Measurements from ENCODE around the gene PDC. TPM values are rescaled to one million over a fixed set of nuclear protein-coding genes. Genes with fewer than 3 reads are reported as not detected.

PDC gene
- polyA plus RNA-seq, 1 of the 3 experiments (the other 2 are of a cell fraction) = not detected

DNA sequence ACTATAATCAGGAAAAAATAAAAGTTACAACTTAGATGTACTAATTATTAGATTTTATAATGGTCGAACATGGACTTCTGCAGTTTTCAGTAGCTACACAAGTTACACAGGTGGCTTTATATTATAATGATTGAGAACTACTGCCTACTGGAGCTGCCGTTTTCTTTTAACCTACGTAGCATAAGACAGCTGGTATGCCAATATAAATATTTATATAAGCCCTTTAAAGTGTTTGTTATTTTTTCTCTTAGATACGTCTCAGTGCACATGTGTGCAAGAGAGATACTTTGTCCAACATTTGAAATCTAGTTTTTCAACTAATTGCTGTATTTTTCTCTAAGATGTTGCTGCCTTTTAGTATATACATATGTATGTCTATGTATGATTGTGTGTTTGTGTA, 42.4 kb downstream of the PDC start:
- DNase-seq = no peak
- H3K27ac ChIP-seq (ENCODE audit: low read depth in 2 of 2, low read length in 1 of 2) = no peak overlapping the region
- H3K79me2 ChIP-seq (ENCODE audit: insufficient read depth) = no peaks in the 10 kb centered on the region
- no peaks in the 10 kb centered on the region for H3K27me3 ChIP-seq (ENCODE audit: insufficient read depth)
- peaks cover 0 to 10% of the 10 kb centered on the region in 2 experiments; a peak in 3 of 4 replicates for H3K4me1 ChIP-seq (ENCODE audit: control insufficient read depth in 1 of 2, insufficient read depth in 2 of 2, low read depth in 1 of 2, low read length in 1 of 2)
- H3K9me2 ChIP-seq = no peaks in the 10 kb centered on the region
- H3K36me3 ChIP-seq (replicated peaks in 1 of 2; ENCODE audit: control insufficient read depth in 1 of 2, insufficient read depth in 2 of 2, low read length in 1 of 2) = peaks cover 47 to 54% of the 10 kb centered on the region in 2 experiments
- POLR2A ChIA-PET = no interaction called here
- no peaks in the 10 kb centered on the region for H3K9me3 ChIP-seq
- H3K4me2 ChIP-seq = no peak overlapping the region
- no peak for TF ChIP-seq FOSL2 (IDR thresholded peaks at IDR 0.05; ENCODE audit: borderline replicate concordance, low read depth)
- no peak for TF ChIP-seq MEF2A (IDR thresholded peaks at IDR 0.05; ENCODE audit: borderline replicate concordance, low read depth)
- no peak for TF ChIP-seq RFX5 (IDR thresholded peaks at IDR 0.05; ENCODE audit: low read length)
- no peak for TF ChIP-seq EP300 (IDR thresholded peaks at IDR 0.05; ENCODE audit: borderline replicate concordance in 1 of 2, low read depth in 1 of 2, low read length in 1 of 2)
- no peak for TF ChIP-seq MXI1 (IDR thresholded peaks at IDR 0.05; ENCODE audit: low read depth, low read length)
- no peak for TF ChIP-seq USF2 (IDR thresholded peaks at IDR 0.05; ENCODE audit: borderline replicate concordance, low read depth, low read length)
- no peak for TF ChIP-seq FOXM1 (IDR thresholded peaks at IDR 0.05; ENCODE audit: low read depth)
- TF ChIP-seq MAX (IDR thresholded peaks at IDR 0.05; ENCODE audit: low read depth) = no peak
- no peak for TF ChIP-seq IRF3 (IDR thresholded peaks at IDR 0.05; ENCODE audit: low read depth, low read length)
- TF ChIP-seq CHD2 (IDR thresholded peaks at IDR 0.05; ENCODE audit: low read length, partially characterized antibody) = no peak
- TF ChIP-seq POLR2AphosphoS5 (IDR thresholded peaks at IDR 0.05; ENCODE audit: low read depth, low read length) = no peak
- no peak for TF ChIP-seq FOXJ3 (CRISPR knock-in tag; IDR thresholded peaks at IDR 0.05)
- WGBS (ENCODE audit: low lambda C conversion rate) = 96% methylated on average over 4 of the region's 4 CpGs
- no peaks in the 10 kb centered on the region for H4K20me1 ChIP-seq (ENCODE audit: insufficient read depth)
- no peak overlapping the region for H3K9ac ChIP-seq
- CTCF ChIA-PET = interaction anchor here (3.0 kb wide), 1 partner anchor 43 kb away, joined by 13 read pairs; the partner anchor contains the start of genes ODR4 and TPR
- H3K4me3 ChIP-seq (ENCODE audit: low read depth in 2 of 2, low read length in 1 of 2) = no peak overlapping the region
- H3F3A ChIP-seq (replicated peaks; ENCODE audit: insufficient read depth) = peaks cover 3% of the 10 kb centered on the region
- H2AFZ ChIP-seq (ENCODE audit: low read depth) = no peak overlapping the region

DNA sequence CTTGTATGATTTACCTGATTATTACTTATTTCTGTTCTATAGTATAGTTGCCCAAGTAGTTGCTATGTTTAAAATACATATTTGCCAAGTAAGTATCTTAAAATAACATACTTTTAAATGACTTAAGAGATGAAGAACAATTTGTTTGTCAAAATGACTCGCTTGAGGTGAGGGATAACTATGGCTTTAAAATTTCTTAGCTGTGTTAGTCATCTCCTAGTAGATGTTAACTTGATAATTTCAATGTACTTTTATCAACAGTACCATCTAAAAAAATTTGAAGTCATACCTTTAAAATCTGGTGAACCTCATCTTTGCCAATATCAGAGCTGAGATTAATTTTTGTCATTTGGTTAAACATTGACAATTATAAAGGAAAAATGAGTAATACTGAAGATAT, 47.6 kb downstream of the PDC start:
- H2AFZ ChIP-seq (ENCODE audit: low read depth) = no peak overlapping the region
- H3K4me3 ChIP-seq (ENCODE audit: low read depth in 2 of 2, low read length in 1 of 2) = no peak overlapping the region
- no peak overlapping the region for H3K27ac ChIP-seq (ENCODE audit: low read depth in 2 of 2, low read length in 1 of 2)
- H3K36me3 ChIP-seq (replicated peaks in 1 of 2; ENCODE audit: control insufficient read depth in 1 of 2, insufficient read depth in 2 of 2, low read length in 1 of 2) = peaks cover 67 to 70% of the 10 kb centered on the region in 2 experiments
- TF ChIP-seq EP300 (IDR thresholded peaks at IDR 0.05; ENCODE audit: borderline replicate concordance in 1 of 2, low read depth in 1 of 2, low read length in 1 of 2) (0 out of 4 replicates have a peak, but pooled peaks of 1 of the 2 experiments have one; percentile 15), FOSL2 (IDR thresholded peaks at IDR 0.05; ENCODE audit: borderline replicate concordance, low read depth) (peak; percentile 26; the same call in 1 of the 2 replicates), USF2 (IDR thresholded peaks at IDR 0.05; ENCODE audit: borderline replicate concordance, low read depth, low read length) (no peak), RCOR1 (IDR thresholded peaks at IDR 0.05; ENCODE audit: low read length) (no peak), CHD2 (IDR thresholded peaks at IDR 0.05; ENCODE audit: low read length, partially characterized antibody) (no peak), TCF12 (IDR thresholded peaks at IDR 0.05) (peak; percentile 31; the same call in 1 of the 2 replicates), NFIC (IDR thresholded peaks at IDR 0.05; ENCODE audit: borderline replicate concordance) (peak; percentile 22; the same call in 1 of the 2 replicates), FOXM1 (IDR thresholded peaks at IDR 0.05; ENCODE audit: low read depth) (no peak), JUND (IDR thresholded peaks at IDR 0.05) (peak; percentile 31), RXRA (IDR thresholded peaks at IDR 0.05; ENCODE audit: borderline replicate concordance, low read depth) (no peak), EZH2phosphoT487 (IDR thresholded peaks at IDR 0.05; ENCODE audit: borderline replicate concordance, low read depth) (no peak), RFX5 (IDR thresholded peaks at IDR 0.05; ENCODE audit: low read length) (no peak)
- POLR2A ChIA-PET = interaction anchor here (0.7 kb wide), 1 partner anchor 1113 kb away, joined by 3 read pairs; no protein-coding TSS in a partner anchor
- H3K4me1 ChIP-seq (ENCODE audit: control insufficient read depth in 1 of 2, insufficient read depth in 2 of 2, low read depth in 1 of 2, low read length in 1 of 2) = peaks cover 0 to 5% of the 10 kb centered on the region in 2 experiments; a peak in 1 of 4 replicates
- no peaks in the 10 kb centered on the region for H3K79me2 ChIP-seq (ENCODE audit: insufficient read depth)
- H4K20me1 ChIP-seq (ENCODE audit: insufficient read depth) = no peaks in the 10 kb centered on the region
- 57% methylated on average over 1 of the region's 1 CpG for WGBS (ENCODE audit: low lambda C conversion rate)
- DNase-seq = no peak
- H3F3A ChIP-seq (replicated peaks; ENCODE audit: insufficient read depth) = peaks cover 18% of the 10 kb centered on the region
- H3K4me2 ChIP-seq = no peak overlapping the region
- CTCF ChIA-PET = interaction anchor here (1.2 kb wide), 1 partner anchor 9 kb away, joined by 3 read pairs; no protein-coding TSS in a partner anchor
- H3K9me2 ChIP-seq = no peaks in the 10 kb centered on the region
- H3K9me3 ChIP-seq = no peaks in the 10 kb centered on the region
- H3K27me3 ChIP-seq (ENCODE audit: insufficient read depth) = no peaks in the 10 kb centered on the region
- no peak overlapping the region for H3K9ac ChIP-seq

Data from SK-N-SH (cell line).